Osteocyte (in vitro differentiated cells): ENCODE results near the gene TJP2. TPM values are rescaled to one million over a fixed set of nuclear protein-coding genes. Genes with fewer than 3 reads are reported as not detected.

Experiments used
- DNase-seq: peaks from one replicate; pipeline ENCODE4 v3.0.0; 2021; ENCODE audit warnings: mixed read lengths; ENCODE audit not compliant: unreplicated experiment; ENCODE audit errors: extremely low spot score
- H3K27ac Mint-ChIP-seq: one replicate; pipeline ENCODE4 v1.8.0; 2021; ENCODE audit warnings: mild to moderate bottlenecking, mixed read lengths; ENCODE audit not compliant: unreplicated experiment
- H3K27me3 Mint-ChIP-seq: one replicate; pipeline ENCODE4 v1.8.0; 2021; ENCODE audit warnings: mixed read lengths; ENCODE audit not compliant: unreplicated experiment
- H3K36me3 Mint-ChIP-seq: one replicate; pipeline ENCODE4 v1.8.0; 2021; ENCODE audit warnings: mixed read lengths; ENCODE audit not compliant: unreplicated experiment
- H3K4me1 Mint-ChIP-seq: one replicate; pipeline ENCODE4 v1.8.0; 2021; ENCODE audit warnings: mixed read lengths; ENCODE audit not compliant: unreplicated experiment
- H3K4me3 Mint-ChIP-seq: one replicate; pipeline ENCODE4 v1.8.0; 2021; ENCODE audit warnings: mild to moderate bottlenecking, moderate library complexity, mixed read lengths; ENCODE audit not compliant: unreplicated experiment
- H3K9me3 Mint-ChIP-seq: one replicate; pipeline ENCODE4 v1.8.0; 2021; ENCODE audit warnings: mixed read lengths; ENCODE audit not compliant: unreplicated experiment
- CTCF ChIP-seq: fragments of 200-600 bp; sonication (generic); IDR thresholded peaks from 2 replicates; pipeline ENCODE4 v1.5.0; 2021; ENCODE audit warnings: antibody characterized with exemption, mild to moderate bottlenecking, moderate library complexity
- total RNA-seq: library from RNA; stranded (reverse); gene quantifications from 2 replicates; pipeline ENCODE4 v1.2.1, GENCODE V29; 2021

TJP2 gene
- total RNA-seq, 1 donor from 2014 or later, result 42.7 TPM

GRCh38 chr9:69293156-69293555 lies 119.1 kb downstream of the TJP2 start:
- Mint-ChIP-seq H3K4me1 (no peaks in the 10 kb centered on the region), H3K4me3 (no peak overlapping the region), H3K27me3 (peaks cover 67% of the 10 kb centered on the region), H3K27ac (no peak overlapping the region), H3K9me3 (no peaks in the 10 kb centered on the region), H3K36me3 (no peaks in the 10 kb centered on the region)
- no peak for TF ChIP-seq CTCF
- no peak for DNase-seq

- Mint-ChIP-seq H3K4me1 (peaks cover 4% of the 10 kb centered on the region), H3K4me3 (no peak overlapping the region), H3K9me3 (no peaks in the 10 kb centered on the region), H3K36me3 (no peaks in the 10 kb centered on the region), H3K27ac (no peak overlapping the region), H3K27me3 (peaks cover 66% of the 10 kb centered on the region)
- no peak for TF ChIP-seq CTCF
- no peak for DNase-seq
These were observed 121.9 kb downstream of the TJP2 start for GRCh38 chr9:69295872-69296552.

- Mint-ChIP-seq H3K4me1 (peaks cover 4% of the 10 kb centered on the region), H3K9me3 (no peaks in the 10 kb centered on the region), H3K4me3 (no peak overlapping the region), H3K36me3 (no peaks in the 10 kb centered on the region), H3K27me3 (peaks cover 65% of the 10 kb centered on the region), H3K27ac (no peak overlapping the region)
- TF ChIP-seq CTCF, result no peak
- no peak for DNase-seq
These were observed 123.4 kb downstream of the TJP2 start for GRCh38 chr9:69297300-69297980.

- TF ChIP-seq CTCF, result no peak
- H3K36me3 Mint-ChIP-seq, result no peaks in the 10 kb centered on the region
- H3K4me3 Mint-ChIP-seq, result no peak overlapping the region
- H3K9me3 Mint-ChIP-seq, result no peaks in the 10 kb centered on the region
- peaks cover 72% of the 10 kb centered on the region for H3K27me3 Mint-ChIP-seq
- H3K4me1 Mint-ChIP-seq, result peaks cover 4% of the 10 kb centered on the region
- DNase-seq, result no peak
- H3K27ac Mint-ChIP-seq, result no peak overlapping the region
These were observed 125.2 kb downstream of the TJP2 start for GRCh38 chr9:69299315-69299714.

GRCh38 chr9:69299826-69300225 lies 125.7 kb downstream of the TJP2 start:
- Mint-ChIP-seq H3K4me3 (no peak overlapping the region), H3K9me3 (no peaks in the 10 kb centered on the region), H3K27me3 (peaks cover 75% of the 10 kb centered on the region), H3K4me1 (peaks cover 4% of the 10 kb centered on the region), H3K36me3 (no peaks in the 10 kb centered on the region), H3K27ac (no peak overlapping the region)
- no peak for DNase-seq
- TF ChIP-seq CTCF, result no peak
